H1 (cell line): ENCODE results near the gene PHACTR2.

Experiments used
- CREB1 ChIP-seq: IDR thresholded peaks from 2 replicates; pipeline ENCODE4 v1.6.1; 2012; ENCODE audit warnings: inconsistent platforms
- EP300 ChIP-seq, 2 experiments: IDR thresholded peaks; 1 replicate in 1 of 2; 2 replicates in 1 of 2; pipeline ENCODE4 v1.6.1; 2011 to 2012; ENCODE audit warnings: low read depth in 2 of 2, low read length in 2 of 2, mild to moderate bottlenecking in 2 of 2, borderline replicate concordance in 1 of 2, inconsistent platforms in 1 of 2, moderate library complexity in 1 of 2
- HDAC6 ChIP-seq: IDR thresholded peaks from one replicate; pipeline ENCODE4 v1.7.1; 2012; ENCODE audit warnings: low read depth, mild to moderate bottlenecking, inconsistent platforms, low read length, moderate library complexity
- JUN ChIP-seq: IDR thresholded peaks from 2 replicates; pipeline ENCODE4 v1.6.1; 2011; ENCODE audit warnings: low read depth, mild to moderate bottlenecking, improper control_type of control experiment, low read length
- POLR2A ChIP-seq, 2 experiments: IDR thresholded peaks; 1 replicate in 1 of 2; 2 replicates in 1 of 2; pipeline ENCODE4 v1.6.1; 2011; ENCODE audit warnings: low read depth in 2 of 2, low read length in 2 of 2, mild to moderate bottlenecking in 2 of 2; ENCODE audit errors: control extremely low read depth in 1 of 2
- POLR2AphosphoS5 ChIP-seq: IDR thresholded peaks from 2 replicates; pipeline ENCODE4 v1.6.1; 2011; ENCODE audit warnings: low read depth, low read length
- SIN3A ChIP-seq, 2 experiments: IDR thresholded peaks in 1 of 2; conservative IDR thresholded peaks in 1 of 2; 2 replicates each; pipeline ENCODE4 v1.6.1; 2011 to 2012; ENCODE audit warnings: low read length in 2 of 2, improper control_type of control experiment in 1 of 2, low read depth in 1 of 2, mild to moderate bottlenecking in 1 of 2
- TAF1 ChIP-seq: IDR thresholded peaks from 2 replicates; pipeline ENCODE4 v1.6.1; 2011; ENCODE audit warnings: mild to moderate bottlenecking, low read depth, low read length
- YY1 ChIP-seq: IDR thresholded peaks from 2 replicates; pipeline ENCODE4 v1.6.1; 2011; ENCODE audit warnings: low read depth, mild to moderate bottlenecking, low read length
- TF ChIP-seq, protein P1 (sequence below), 3 experiments: IDR thresholded peaks; 1 replicate in 2 of 3; 2 replicates in 1 of 3; pipeline versions ENCODE4 v1.5.1 to v1.6.1; 2011; ENCODE audit warnings: low read length in 3 of 3, mild to moderate bottlenecking in 3 of 3, inconsistent platforms in 2 of 3, low read depth in 1 of 3, moderate library complexity in 1 of 3; ENCODE audit not compliant: insufficient read depth in 1 of 3; ENCODE audit errors: control extremely low read depth in 1 of 3

DNA sequence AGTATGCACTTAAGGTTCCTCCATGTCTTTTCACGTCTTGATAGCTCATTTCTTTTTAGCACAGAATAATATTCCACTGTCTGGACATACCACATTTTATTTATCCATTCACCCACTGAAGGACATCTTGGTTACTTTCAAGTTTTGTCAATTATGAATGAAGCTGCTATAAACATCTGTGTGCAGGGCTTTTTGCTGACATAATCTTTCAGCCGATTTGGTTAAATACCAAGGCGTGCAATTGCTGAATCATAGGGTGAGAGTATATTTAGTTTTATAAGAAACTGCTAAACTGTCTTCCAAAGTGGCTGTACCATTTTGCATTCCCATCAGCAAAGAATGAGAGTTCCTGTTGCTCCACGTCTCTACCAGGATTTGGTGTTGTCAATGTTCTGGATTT, 44.9 kb upstream of the PHACTR2 start:
- no peak for TF ChIP-seq YY1
- TF ChIP-seq POLR2A (IDR thresholded peaks at IDR 0.05; ENCODE audit: control extremely low read depth in 1 of 2, low read depth in 2 of 2, low read length in 2 of 2): no peak
- TF ChIP-seq JUN: no peak
- no peak for TF ChIP-seq CREB1
- TF ChIP-seq, protein P1, sequence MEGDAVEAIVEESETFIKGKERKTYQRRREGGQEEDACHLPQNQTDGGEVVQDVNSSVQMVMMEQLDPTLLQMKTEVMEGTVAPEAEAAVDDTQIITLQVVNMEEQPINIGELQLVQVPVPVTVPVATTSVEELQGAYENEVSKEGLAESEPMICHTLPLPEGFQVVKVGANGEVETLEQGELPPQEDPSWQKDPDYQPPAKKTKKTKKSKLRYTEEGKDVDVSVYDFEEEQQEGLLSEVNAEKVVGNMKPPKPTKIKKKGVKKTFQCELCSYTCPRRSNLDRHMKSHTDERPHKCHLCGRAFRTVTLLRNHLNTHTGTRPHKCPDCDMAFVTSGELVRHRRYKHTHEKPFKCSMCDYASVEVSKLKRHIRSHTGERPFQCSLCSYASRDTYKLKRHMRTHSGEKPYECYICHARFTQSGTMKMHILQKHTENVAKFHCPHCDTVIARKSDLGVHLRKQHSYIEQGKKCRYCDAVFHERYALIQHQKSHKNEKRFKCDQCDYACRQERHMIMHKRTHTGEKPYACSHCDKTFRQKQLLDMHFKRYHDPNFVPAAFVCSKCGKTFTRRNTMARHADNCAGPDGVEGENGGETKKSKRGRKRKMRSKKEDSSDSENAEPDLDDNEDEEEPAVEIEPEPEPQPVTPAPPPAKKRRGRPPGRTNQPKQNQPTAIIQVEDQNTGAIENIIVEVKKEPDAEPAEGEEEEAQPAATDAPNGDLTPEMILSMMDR (IDR thresholded peaks at IDR 0.05; ENCODE audit: control extremely low read depth in 1 of 3, insufficient read depth in 1 of 3, low read depth in 1 of 3, low read length in 3 of 3): no peak
- no peak for TF ChIP-seq POLR2AphosphoS5
- no peak for TF ChIP-seq SIN3A (conservative IDR thresholded peaks at IDR 0.05 in 1 of 2, IDR thresholded peaks at IDR 0.05 in 1 of 2; ENCODE audit: low read depth in 1 of 2, low read length in 2 of 2)
- TF ChIP-seq TAF1: no peak
- TF ChIP-seq HDAC6: no peak
- TF ChIP-seq EP300 (IDR thresholded peaks at IDR 0.05; ENCODE audit: borderline replicate concordance in 1 of 2, low read depth in 2 of 2, low read length in 2 of 2): no peak
